HTERT RPE-1 (cell line): ENCODE data around the gene LINC00237.

Experiments used
- in situ Hi-C: fragments of 300-500 bp; cut with MboI; formaldehyde crosslinking; loops from 4 replicates; pipeline ENCODE4 v1.14.3; 2020; ENCODE audit warnings: low sequenced_read_pairs

The LINC00237 gene

GRCh38 chr20:21125849-21126580, 19.9 kb upstream of the LINC00237 start, which contains the start of gene KIZ:
TSS of gene KIZ (plus strand) at chr20:21126082. CDS start at chr20:21126116, 34 bp downstream.
- in situ Hi-C loops = no loop called here

- in situ Hi-C loops = no loop called here
Observed at GRCh38 chr20:21125072-21125848, 19.1 kb upstream of the LINC00237 start.

GRCh38 chr20:21124190-21124589, 18.0 kb upstream of the LINC00237 start:
- in situ Hi-C loops = no loop called here

GRCh38 chr20:21118782-21119181, 12.6 kb upstream of the LINC00237 start:
- in situ Hi-C loops = no loop called here

GRCh38 chr20:21118138-21118537, 12.0 kb upstream of the LINC00237 start:
- in situ Hi-C loops = no loop called here

GRCh38 chr20:21117521-21117920, 11.4 kb upstream of the LINC00237 start:
- in situ Hi-C loops = no loop called here

- in situ Hi-C loops = no loop called here
Observed at GRCh38 chr20:21114584-21114983, 8.4 kb upstream of the LINC00237 start.

GRCh38 chr20:21113697-21114096, 7.5 kb upstream of the LINC00237 start:
- in situ Hi-C loops = no loop called here

GRCh38 chr20:21111416-21111815, 5.3 kb upstream of the LINC00237 start:
- in situ Hi-C loops = no loop called here

GRCh38 chr20:21110811-21111210, 4.7 kb upstream of the LINC00237 start:
- in situ Hi-C loops = no loop called here

GRCh38 chr20:21109144-21109543, 3.0 kb upstream of the LINC00237 start:
- in situ Hi-C loops = no loop called here

GRCh38 chr20:21105429-21106170, 558 bp downstream of the LINC00237 start:
- in situ Hi-C loops = no loop called here

- in situ Hi-C loops = no loop called here
Observed at GRCh38 chr20:21104921-21105320, 1.2 kb downstream of the LINC00237 start.

GRCh38 chr20:21104466-21104761, 1.7 kb downstream of the LINC00237 start:
- in situ Hi-C loops = no loop called here

GRCh38 chr20:21103582-21104465, 2.3 kb downstream of the LINC00237 start:
- in situ Hi-C loops = no loop called here

- in situ Hi-C loops = no loop called here
Observed at GRCh38 chr20:21102603-21103311, 3.4 kb downstream of the LINC00237 start.

- in situ Hi-C loops = no loop called here
Observed at GRCh38 chr20:21101932-21102575, 4.1 kb downstream of the LINC00237 start.

GRCh38 chr20:21101453-21101931, 4.7 kb downstream of the LINC00237 start:
- in situ Hi-C loops = no loop called here
